Spleen (tissue), 7 donors: ENCODE data around the gene SYCP3.

Source experiments
- POLR2A ChIP-seq, 3 donors: fragments of 450-650 bp; IDR thresholded peaks; one replicate each; pipeline ENCODE4 v1.5.1; 2017; ENCODE audit warnings: antibody characterized with exemption in 3 of 3, mild to moderate bottlenecking in 1 of 3
- TF ChIP-seq, protein P1 (sequence below), 11 experiments: fragments of 200-600 bp in 7 of 11; fragments of 450-650 bp in 4 of 11; sonication (generic) in 4 of 11; IDR thresholded peaks in 8 of 11; conservative IDR thresholded peaks in 3 of 11; 1 replicate in 7 of 11; 2 replicates in 4 of 11; pipeline versions ENCODE4 v1.4.0 to v1.8.0; 2016 to 2021; ENCODE audit warnings: antibody characterized with exemption in 11 of 11, inconsistent platforms in 4 of 11, mild to moderate bottlenecking in 1 of 11
- donor health status: DM: no; HTN: no; CAD: no; lungs with moderate emphysema.
- donor health status: DM: no; HTN: no; CAD: no.
- donor health status: DM: no; HTN: no; CAD: no.

DNA sequence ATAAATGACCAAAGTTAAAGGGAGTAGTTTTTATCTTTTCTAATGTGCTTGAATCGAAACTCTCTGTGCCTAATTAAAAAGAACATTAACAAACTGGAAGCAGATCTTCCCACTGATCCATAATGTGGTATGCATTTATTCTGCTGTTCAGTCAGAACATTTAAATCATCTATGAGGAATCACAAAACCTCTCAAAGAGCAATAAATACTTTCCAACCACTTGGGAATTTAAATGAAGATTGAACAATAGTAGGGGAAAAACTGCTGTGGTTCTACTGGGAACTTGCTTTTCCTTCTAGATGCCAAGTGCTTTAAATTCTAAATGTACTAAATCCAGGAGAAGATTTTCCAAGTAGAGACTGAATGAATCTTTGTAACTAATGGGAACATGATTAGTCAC is 54.2 kb downstream of the SYCP3 start:
- TF ChIP-seq, protein P1, sequence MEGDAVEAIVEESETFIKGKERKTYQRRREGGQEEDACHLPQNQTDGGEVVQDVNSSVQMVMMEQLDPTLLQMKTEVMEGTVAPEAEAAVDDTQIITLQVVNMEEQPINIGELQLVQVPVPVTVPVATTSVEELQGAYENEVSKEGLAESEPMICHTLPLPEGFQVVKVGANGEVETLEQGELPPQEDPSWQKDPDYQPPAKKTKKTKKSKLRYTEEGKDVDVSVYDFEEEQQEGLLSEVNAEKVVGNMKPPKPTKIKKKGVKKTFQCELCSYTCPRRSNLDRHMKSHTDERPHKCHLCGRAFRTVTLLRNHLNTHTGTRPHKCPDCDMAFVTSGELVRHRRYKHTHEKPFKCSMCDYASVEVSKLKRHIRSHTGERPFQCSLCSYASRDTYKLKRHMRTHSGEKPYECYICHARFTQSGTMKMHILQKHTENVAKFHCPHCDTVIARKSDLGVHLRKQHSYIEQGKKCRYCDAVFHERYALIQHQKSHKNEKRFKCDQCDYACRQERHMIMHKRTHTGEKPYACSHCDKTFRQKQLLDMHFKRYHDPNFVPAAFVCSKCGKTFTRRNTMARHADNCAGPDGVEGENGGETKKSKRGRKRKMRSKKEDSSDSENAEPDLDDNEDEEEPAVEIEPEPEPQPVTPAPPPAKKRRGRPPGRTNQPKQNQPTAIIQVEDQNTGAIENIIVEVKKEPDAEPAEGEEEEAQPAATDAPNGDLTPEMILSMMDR (IDR thresholded peaks at IDR 0.05 in 8 of 11, conservative IDR thresholded peaks at IDR 0.05 in 3 of 11), result no peak
- no peak for TF ChIP-seq POLR2A (IDR thresholded peaks at IDR 0.05)
